GOT3 (cell line): ENCODE data around the gene TSPAN31.

ENCODE experiments used
- DNase-seq: peaks from one replicate; lab custom pipeline; 2025; ENCODE audit warnings: mixed read lengths; lab: John Stamatoyannopoulos, UW

Gene TSPAN31

GRCh38 chr12:57783466-57783801 lies 38.6 kb downstream of the TSPAN31 start:
- DNase-seq, result no peak

GRCh38 chr12:57783861-57784260 lies 39.0 kb downstream of the TSPAN31 start:
- no peak for DNase-seq

DNA sequence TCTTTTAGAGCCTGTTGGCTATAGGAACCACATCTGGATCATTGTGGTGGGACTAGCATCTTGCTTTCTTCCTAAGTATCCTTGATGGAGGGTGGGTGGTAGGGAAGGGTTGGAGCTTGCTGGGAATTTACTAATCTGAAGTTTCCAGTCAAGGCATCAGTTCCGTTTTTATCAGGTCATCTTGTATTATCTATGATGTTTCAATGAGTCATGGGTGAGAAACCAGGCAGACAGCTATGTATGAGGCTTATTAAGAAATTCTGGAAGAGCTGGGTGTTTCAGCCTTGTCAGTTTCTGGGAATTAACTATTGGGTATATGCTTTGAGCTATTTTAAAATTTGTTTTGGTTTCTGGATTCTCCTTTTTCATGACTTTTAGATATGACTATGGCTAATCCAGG lies 49.1 kb downstream of the TSPAN31 start:
- DNase-seq, result no peak

GRCh38 chr12:57795354-57795753 lies 50.5 kb downstream of the TSPAN31 start:
- no peak for DNase-seq

- no peak for DNase-seq
Measured at GRCh38 chr12:57796996-57797395, 52.2 kb downstream of the TSPAN31 start.

- no peak for DNase-seq
Measured at GRCh38 chr12:57797933-57798332, 53.1 kb downstream of the TSPAN31 start.
